Testis (tissue), 3 donors: ENCODE data around the gene TUBB4A. TPM values are rescaled to one million over a fixed set of nuclear protein-coding genes. Genes with fewer than 3 reads are reported as not detected.
A peak's percentile ranks its signal among the peaks of the same experiment; 100 is the strongest.

Source experiments
- DNase-seq: peaks from one replicate; pipeline ENCODE4 v3.0.0-alpha.2; 2019
- H3K27ac ChIP-seq, 2 donors: fragments of 200-600 bp; sonication (generic); one replicate each; pipeline ENCODE4 v1.5.1; 2019
- H3K27me3 ChIP-seq: fragments of 200-600 bp; sonication (generic); one replicate; pipeline ENCODE4 v1.5.1; 2019
- H3K36me3 ChIP-seq: fragments of 200-600 bp; sonication (generic); one replicate; pipeline ENCODE4 v1.5.1; 2017; ENCODE audit warnings: low read depth; ENCODE audit errors: missing control alignments
- H3K4me1 ChIP-seq: fragments of 200-600 bp; sonication (generic); one replicate; pipeline ENCODE4 v1.5.1; 2019
- H3K4me3 ChIP-seq, 2 donors: fragments of 200-600 bp; sonication (generic); one replicate each; pipeline ENCODE4 v1.5.1; 2017 to 2019
- H3K9me3 ChIP-seq: fragments of 200-600 bp; sonication (generic); one replicate; pipeline ENCODE4 v1.5.1; 2017
- POLR2A ChIP-seq: fragments of 450-650 bp; IDR thresholded peaks from one replicate; pipeline ENCODE4 v1.6.1; 2017; ENCODE audit warnings: antibody characterized with exemption, mild to moderate bottlenecking, moderate library complexity
- WGBS, 2 donors: methylation state at CpG; one replicate each; pipeline ENCODE4 v1.1.5; 2018; 5-methylcytosine and 5-hydroxymethylcytosine counted together
- intact Hi-C: fragments of 100-400 bp; cut with DNase I; formaldehyde crosslinking; loops from one replicate; pipeline ENCODE4 v1.15.1; 2023; ENCODE audit warnings: low total_unique reads
- polyA plus RNA-seq: library from polyadenylated mRNA; stranded (reverse); fragments of 350-450 nt; fragmentation: Illumina TruSeq; extraction: RNeasy Lipid Tissue Mini Kit (QIAGEN cat#74804); gene quantifications from one replicate; pipeline ENCODE4 v1.2.3, GENCODE V29; 2014; ENCODE audit warnings: low read depth, low replicate concordance; ENCODE audit not compliant: insufficient read depth
- total RNA-seq, 2 donors: library from RNA; depleted of rRNA; stranded (reverse); fragments of >200 nt; gene quantifications; one replicate each; pipeline ENCODE4 v1.2.3, GENCODE V29; 2016
- TF ChIP-seq, protein P1 (sequence below), 3 experiments: fragments of 450-650 bp in 2 of 3; fragments of 200-600 bp in 1 of 3; sonication (generic) in 1 of 3; IDR thresholded peaks; one replicate each; pipeline ENCODE4 v1.5.1; 2016 to 2019; ENCODE audit warnings: antibody characterized with exemption in 3 of 3, mild to moderate bottlenecking in 2 of 3, moderate library complexity in 1 of 3

Gene TUBB4A
- total and polyA plus RNA-seq, 3 donors from 2014 or later = 205 to 277 (median 217) TPM

DNA sequence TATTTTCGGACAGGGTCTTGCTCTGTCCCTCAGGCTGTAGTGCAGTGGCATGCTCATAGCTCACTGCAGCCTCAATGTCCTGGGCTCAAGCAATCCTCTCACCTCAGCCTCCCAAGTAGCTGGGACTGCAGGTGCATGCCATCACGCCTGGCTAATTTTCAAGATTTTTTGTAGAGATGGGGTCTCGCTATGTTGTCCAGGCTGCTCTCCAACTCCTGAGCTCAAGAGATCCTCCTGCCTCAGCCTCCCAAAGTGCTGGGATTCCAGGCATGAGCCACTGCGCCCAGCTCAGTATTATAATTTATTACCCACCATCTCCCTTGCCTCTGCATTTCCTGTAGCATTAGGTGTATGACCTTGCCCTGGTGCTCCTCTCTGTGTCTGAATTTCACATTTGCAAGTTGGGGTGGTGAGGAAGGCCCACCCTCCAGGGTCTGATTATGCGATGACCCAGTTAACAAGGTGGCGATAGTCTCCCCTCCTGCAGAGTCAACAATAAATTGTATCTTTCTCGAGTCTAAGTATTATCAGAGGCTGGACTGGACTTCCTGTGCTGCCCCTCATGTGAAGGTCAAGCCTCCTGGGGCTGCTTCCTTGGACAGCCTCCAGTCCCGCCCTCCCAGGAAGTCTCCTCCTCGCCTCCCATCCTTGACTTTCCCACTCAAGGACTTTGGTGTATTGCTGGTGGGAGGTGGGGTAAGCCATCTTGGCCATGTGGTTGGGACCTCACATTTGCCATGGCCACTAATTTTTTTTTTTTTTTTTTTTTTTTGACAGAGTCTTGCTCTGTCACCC lies 1.5 kb upstream of the TUBB4A start:
- Histone ChIP-seq H3K27ac (no peak overlapping the region), H3K9me3 (no peaks in the 10 kb centered on the region), H3K27me3 (no peaks in the 10 kb centered on the region), H3K4me1 (peaks cover 18% of the 10 kb centered on the region), H3K36me3 (no peaks in the 10 kb centered on the region), H3K4me3 (no peak overlapping the region)
- TF ChIP-seq, protein P1, sequence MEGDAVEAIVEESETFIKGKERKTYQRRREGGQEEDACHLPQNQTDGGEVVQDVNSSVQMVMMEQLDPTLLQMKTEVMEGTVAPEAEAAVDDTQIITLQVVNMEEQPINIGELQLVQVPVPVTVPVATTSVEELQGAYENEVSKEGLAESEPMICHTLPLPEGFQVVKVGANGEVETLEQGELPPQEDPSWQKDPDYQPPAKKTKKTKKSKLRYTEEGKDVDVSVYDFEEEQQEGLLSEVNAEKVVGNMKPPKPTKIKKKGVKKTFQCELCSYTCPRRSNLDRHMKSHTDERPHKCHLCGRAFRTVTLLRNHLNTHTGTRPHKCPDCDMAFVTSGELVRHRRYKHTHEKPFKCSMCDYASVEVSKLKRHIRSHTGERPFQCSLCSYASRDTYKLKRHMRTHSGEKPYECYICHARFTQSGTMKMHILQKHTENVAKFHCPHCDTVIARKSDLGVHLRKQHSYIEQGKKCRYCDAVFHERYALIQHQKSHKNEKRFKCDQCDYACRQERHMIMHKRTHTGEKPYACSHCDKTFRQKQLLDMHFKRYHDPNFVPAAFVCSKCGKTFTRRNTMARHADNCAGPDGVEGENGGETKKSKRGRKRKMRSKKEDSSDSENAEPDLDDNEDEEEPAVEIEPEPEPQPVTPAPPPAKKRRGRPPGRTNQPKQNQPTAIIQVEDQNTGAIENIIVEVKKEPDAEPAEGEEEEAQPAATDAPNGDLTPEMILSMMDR (IDR thresholded peaks at IDR 0.05) = no peak
- TF ChIP-seq POLR2A = no peak
- 42 to 63% methylated on average over 9 of the region's 9 CpGs for WGBS, 2 donors
- peak; percentile 82 for DNase-seq
- intact Hi-C loops = no loop called here

DNA sequence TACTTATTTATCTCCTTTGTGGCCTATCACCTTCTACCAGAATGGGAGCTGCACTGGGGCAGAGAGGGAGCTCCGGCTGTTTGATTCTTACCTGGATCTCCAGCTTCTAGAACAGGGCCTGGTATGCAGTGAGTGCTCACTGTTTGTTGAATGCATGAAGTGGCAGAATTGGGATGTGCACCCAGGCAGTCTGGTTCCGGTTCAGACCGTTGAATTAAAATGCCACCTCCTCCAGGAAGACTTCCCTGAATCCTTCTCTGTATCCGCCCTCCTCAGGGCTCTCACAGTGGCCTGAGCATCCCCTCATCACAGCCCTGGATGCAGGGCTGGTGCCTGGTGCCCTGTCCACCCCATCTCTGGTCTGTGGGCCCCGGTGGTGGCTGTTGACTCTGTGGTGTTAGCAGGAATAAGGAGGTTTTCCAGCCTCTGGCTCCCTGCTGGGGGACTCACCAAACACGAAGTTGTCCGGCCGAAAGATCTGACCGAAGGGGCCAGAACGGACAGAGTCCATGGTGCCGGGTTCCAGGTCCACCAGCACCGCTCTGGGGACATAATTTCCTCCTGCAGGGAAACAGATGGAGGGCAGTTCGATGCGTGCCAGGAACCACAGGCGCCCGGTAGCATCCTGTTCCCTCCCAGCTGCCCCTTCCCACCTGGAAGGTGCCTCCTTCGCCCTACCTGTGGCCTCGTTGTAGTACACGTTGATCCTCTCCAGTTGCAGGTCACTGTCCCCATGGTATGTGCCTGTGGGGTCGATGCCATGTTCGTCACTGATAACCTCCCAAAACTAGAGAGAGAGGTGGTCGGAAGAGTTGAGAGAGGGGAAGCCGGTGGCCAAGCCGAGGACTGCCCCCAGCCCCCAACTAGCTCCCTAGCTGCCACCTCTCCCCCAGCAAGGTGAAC lies 1.0 kb downstream of the TUBB4A start:
- H3K4me3 ChIP-seq = peak overlapping the region; percentile 49 to 65
- no peaks in the 10 kb centered on the region for H3K9me3 ChIP-seq
- 49 to 52% methylated on average over 17 to 23 of the region's 24 CpGs for WGBS, 2 donors
- intact Hi-C loops = no loop called here
- H3K36me3 ChIP-seq = no peaks in the 10 kb centered on the region
- no peaks in the 10 kb centered on the region for H3K27me3 ChIP-seq
- H3K4me1 ChIP-seq = peaks cover 14% of the 10 kb centered on the region
- TF ChIP-seq, protein P1 (IDR thresholded peaks at IDR 0.05) = no peak
- no peak for TF ChIP-seq POLR2A
- no peak overlapping the region for H3K27ac ChIP-seq
- no peak for DNase-seq

DNA sequence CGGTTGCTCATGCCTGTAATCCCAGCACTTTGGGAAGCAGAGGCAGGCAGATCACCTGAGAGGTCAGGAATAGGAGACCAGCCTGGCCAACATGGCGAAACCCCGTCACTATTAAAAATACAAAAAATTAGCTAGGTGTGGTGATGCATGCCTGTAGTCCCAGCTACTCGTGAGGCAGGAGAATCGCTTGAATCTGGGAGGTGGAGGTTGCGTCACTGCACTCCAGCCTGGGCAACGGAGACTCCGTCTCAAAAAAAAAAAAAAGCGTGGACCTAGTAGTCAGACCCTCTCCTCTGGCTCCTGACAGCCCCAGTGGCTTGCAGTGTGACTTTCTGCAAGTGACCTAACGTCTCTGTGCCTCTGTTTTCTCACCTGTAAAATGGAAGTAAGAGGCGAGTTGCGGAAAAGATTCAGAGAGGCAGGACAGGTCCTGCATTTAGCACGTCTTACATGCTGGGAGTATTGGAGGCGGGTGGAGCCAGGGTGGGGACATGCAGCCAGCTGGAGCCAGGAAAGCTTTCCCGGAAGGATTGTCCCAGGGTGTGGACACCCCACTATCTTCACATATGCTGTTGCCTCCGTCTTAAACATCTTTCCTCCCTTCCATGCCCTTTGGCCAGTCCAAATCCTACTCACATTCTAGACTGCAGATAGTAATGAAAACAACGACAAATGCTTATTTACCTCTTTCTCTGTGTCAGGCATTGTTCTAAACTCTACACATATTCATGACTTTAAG lies 2.9 kb downstream of the TUBB4A start:
- intact Hi-C loops = no loop called here
- 77 to 78% methylated on average over 17 of the region's 17 CpGs for WGBS, 2 donors
- DNase-seq = no peak
- Histone ChIP-seq H3K27ac (no peak overlapping the region), H3K36me3 (no peaks in the 10 kb centered on the region), H3K27me3 (no peaks in the 10 kb centered on the region), H3K9me3 (no peaks in the 10 kb centered on the region), H3K4me3 (no peak overlapping the region), H3K4me1 (peaks cover 11% of the 10 kb centered on the region)
- TF ChIP-seq, protein P1 (IDR thresholded peaks at IDR 0.05) = no peak
- no peak for TF ChIP-seq POLR2A

DNA sequence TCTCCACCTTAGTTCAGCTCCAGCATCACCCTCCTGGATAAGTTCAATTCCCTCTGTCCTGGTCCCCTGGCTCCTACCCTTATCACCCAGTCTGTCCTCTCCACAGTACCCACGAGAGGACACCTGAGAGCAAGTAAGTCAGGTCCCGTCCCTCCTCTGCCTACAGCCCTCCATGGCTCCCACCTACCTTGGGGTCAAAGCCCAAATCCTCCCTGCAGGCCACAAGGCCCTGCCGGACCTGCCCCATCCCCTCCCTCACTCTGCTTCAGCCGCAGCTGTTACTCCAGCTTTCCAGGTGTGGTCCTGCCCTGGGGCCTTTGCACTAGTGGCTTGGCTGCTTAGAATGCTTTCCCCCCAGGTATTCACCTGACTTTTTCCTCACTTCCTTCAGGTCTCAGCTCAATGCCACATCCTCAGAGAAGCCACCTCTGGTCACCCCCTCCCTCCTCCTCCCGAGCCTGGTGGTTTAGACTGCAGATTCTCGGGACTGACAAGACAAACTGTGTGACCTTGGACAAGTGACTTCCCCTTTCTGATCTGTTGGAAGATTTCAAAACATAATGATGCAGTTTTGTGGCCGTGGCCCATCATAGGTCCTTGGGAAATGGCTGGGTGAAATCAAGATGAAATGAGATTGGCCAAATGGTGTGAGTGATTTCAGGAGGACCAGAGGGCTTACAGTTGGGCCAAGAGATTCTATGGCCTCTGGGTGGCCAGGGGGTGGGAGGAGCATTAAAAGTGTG lies 3.6 kb downstream of the TUBB4A start:
- no peak overlapping the region for H3K27ac ChIP-seq
- peaks cover 9% of the 10 kb centered on the region for H3K4me1 ChIP-seq
- H3K4me3 ChIP-seq = no peak overlapping the region
- 67 to 72% methylated on average over 7 of the region's 7 CpGs for WGBS, 2 donors
- intact Hi-C loops = no loop called here
- H3K36me3 ChIP-seq = no peaks in the 10 kb centered on the region
- TF ChIP-seq, protein P1 (IDR thresholded peaks at IDR 0.05) = no peak
- no peak for TF ChIP-seq POLR2A
- no peaks in the 10 kb centered on the region for H3K9me3 ChIP-seq
- DNase-seq = no peak
- H3K27me3 ChIP-seq = no peaks in the 10 kb centered on the region
